ENCODE results near the gene NXN. TPM values are rescaled to one million over a fixed set of nuclear protein-coding genes. Genes with fewer than 3 reads are reported as not detected.
"Not testable (repeated sequence)": the region's sequence is repeated elsewhere in the genome, so short reads cannot be mapped to it uniquely, and the experiment has no call there.

Gene NXN
- polyA plus RNA-seq, 4 donors, result 2.2 to 12.5 (median 7.1) TPM

GRCh38 chr17:958712-959451 is 20.7 kb downstream of the NXN start:
- H3K4me1 ChIP-seq (ENCODE audit: control insufficient read depth in 3 of 3, insufficient read depth in 2 of 3, low read depth in 1 of 3, low read length in 2 of 3), result peaks cover 0 to 3% (median 0%) of the 10 kb centered on the region in 3 donors
- no peaks in the 10 kb centered on the region for H3K9me3 ChIP-seq (ENCODE audit: control insufficient read depth in 2 of 2, insufficient read depth in 1 of 2, low read depth in 1 of 2, low read length in 1 of 2)
- H3K36me3 ChIP-seq (ENCODE audit: control insufficient read depth in 3 of 3, insufficient read depth in 2 of 3, low read depth in 1 of 3, low read length in 3 of 3), result no peaks in the 10 kb centered on the region
- FAIRE-seq (no peak), DNase-seq (no peak)
- H3K27ac ChIP-seq (ENCODE audit: low read depth in 1 of 3, low read length in 2 of 3), result no peak overlapping the region
- no peak overlapping the region for H3K4me3 ChIP-seq (ENCODE audit: low read depth in 1 of 3, low read length in 3 of 3)
- WGBS, 3 donors, result 88 to 91% (median 90%) methylated on average over 31 of the region's 31 CpGs
- H3K27me3 ChIP-seq (ENCODE audit: control insufficient read depth in 3 of 3, insufficient read depth in 3 of 3, low read length in 3 of 3), result no peaks in the 10 kb centered on the region

GRCh38 chr17:957856-958421 is 21.6 kb downstream of the NXN start:
- Histone ChIP-seq H3K4me3 (ENCODE audit: low read depth in 1 of 3, low read length in 3 of 3) (no peak overlapping the region), H3K36me3 (ENCODE audit: control insufficient read depth in 3 of 3, insufficient read depth in 2 of 3, low read depth in 1 of 3, low read length in 3 of 3) (no peaks in the 10 kb centered on the region), H3K27ac (ENCODE audit: low read depth in 1 of 3, low read length in 2 of 3) (no peak overlapping the region), H3K27me3 (ENCODE audit: control insufficient read depth in 3 of 3, insufficient read depth in 3 of 3, low read length in 3 of 3) (no peaks in the 10 kb centered on the region), H3K9me3 (ENCODE audit: control insufficient read depth in 2 of 2, insufficient read depth in 1 of 2, low read depth in 1 of 2, low read length in 1 of 2) (no peaks in the 10 kb centered on the region), H3K4me1 (ENCODE audit: control insufficient read depth in 3 of 3, insufficient read depth in 2 of 3, low read depth in 1 of 3, low read length in 2 of 3) (peaks cover 0 to 3% (median 0%) of the 10 kb centered on the region in 3 donors)
- no peak for FAIRE-seq
- DNase-seq, result no peak
- WGBS, 3 donors, result 71 to 82% (median 81%) methylated on average over 20 of the region's 20 CpGs

GRCh38 chr17:956905-957304 is 22.7 kb downstream of the NXN start:
- no peak for FAIRE-seq
- 58 to 60% (median 60%) methylated on average over 8 of the region's 8 CpGs for WGBS, 3 donors
- Histone ChIP-seq H3K27me3 (ENCODE audit: control insufficient read depth in 3 of 3, insufficient read depth in 3 of 3, low read length in 3 of 3) (no peaks in the 10 kb centered on the region), H3K9me3 (ENCODE audit: control insufficient read depth in 2 of 2, insufficient read depth in 1 of 2, low read depth in 1 of 2, low read length in 1 of 2) (no peaks in the 10 kb centered on the region), H3K27ac (ENCODE audit: low read depth in 1 of 3, low read length in 2 of 3) (no peak overlapping the region), H3K4me3 (ENCODE audit: low read depth in 1 of 3, low read length in 3 of 3) (no peak overlapping the region), H3K36me3 (ENCODE audit: control insufficient read depth in 3 of 3, insufficient read depth in 2 of 3, low read depth in 1 of 3, low read length in 3 of 3) (peaks cover 0 to 2% (median 0%) of the 10 kb centered on the region in 3 donors), H3K4me1 (ENCODE audit: control insufficient read depth in 3 of 3, insufficient read depth in 2 of 3, low read depth in 1 of 3, low read length in 2 of 3) (peaks cover 0 to 3% (median 0%) of the 10 kb centered on the region in 3 donors)
- no peak for DNase-seq

- 53 to 61% (median 60%) methylated on average over 23 of the region's 23 CpGs for WGBS, 3 donors
- Histone ChIP-seq H3K36me3 (ENCODE audit: control insufficient read depth in 3 of 3, insufficient read depth in 2 of 3, low read depth in 1 of 3, low read length in 3 of 3) (peaks cover 0 to 2% (median 0%) of the 10 kb centered on the region in 3 donors), H3K4me1 (ENCODE audit: control insufficient read depth in 3 of 3, insufficient read depth in 2 of 3, low read depth in 1 of 3, low read length in 2 of 3) (peaks cover 0 to 3% (median 0%) of the 10 kb centered on the region in 3 donors), H3K4me3 (ENCODE audit: low read depth in 1 of 3, low read length in 3 of 3) (no peak overlapping the region), H3K27ac (ENCODE audit: low read depth in 1 of 3, low read length in 2 of 3) (peak overlapping the region in 2 of 3 donors; percentile 60 to 67), H3K9me3 (ENCODE audit: control insufficient read depth in 2 of 2, insufficient read depth in 1 of 2, low read depth in 1 of 2, low read length in 1 of 2) (no peaks in the 10 kb centered on the region), H3K27me3 (ENCODE audit: control insufficient read depth in 3 of 3, insufficient read depth in 3 of 3, low read length in 3 of 3) (peaks cover 0 to 4% (median 0%) of the 10 kb centered on the region in 3 donors)
- FAIRE-seq (no peak), DNase-seq (peak in 1 of 2 donors; percentile 45)
Observed at GRCh38 chr17:954431-955164, 25.0 kb downstream of the NXN start.

- DNase-seq (no peak), FAIRE-seq (no peak)
- H3K4me3 ChIP-seq (ENCODE audit: low read depth in 1 of 3, low read length in 3 of 3), result no peak overlapping the region
- 88 to 91% (median 90%) methylated on average over 16 of the region's 16 CpGs for WGBS, 3 donors
- peaks cover 0 to 3% (median 0%) of the 10 kb centered on the region in 3 donors for H3K4me1 ChIP-seq (ENCODE audit: control insufficient read depth in 3 of 3, insufficient read depth in 2 of 3, low read depth in 1 of 3, low read length in 2 of 3)
- no peak overlapping the region for H3K27ac ChIP-seq (ENCODE audit: low read depth in 1 of 3, low read length in 2 of 3)
- peaks cover 0 to 4% (median 0%) of the 10 kb centered on the region in 3 donors for H3K27me3 ChIP-seq (ENCODE audit: control insufficient read depth in 3 of 3, insufficient read depth in 3 of 3, low read length in 3 of 3)
- no peaks in the 10 kb centered on the region for H3K9me3 ChIP-seq (ENCODE audit: control insufficient read depth in 2 of 2, insufficient read depth in 1 of 2, low read depth in 1 of 2, low read length in 1 of 2)
- peaks cover 0 to 2% (median 0%) of the 10 kb centered on the region in 3 donors for H3K36me3 ChIP-seq (ENCODE audit: control insufficient read depth in 3 of 3, insufficient read depth in 2 of 3, low read depth in 1 of 3, low read length in 3 of 3)
Observed at GRCh38 chr17:953767-954166, 25.8 kb downstream of the NXN start.

GRCh38 chr17:952592-952991 is 27.0 kb downstream of the NXN start:
- H3K9me3 ChIP-seq (ENCODE audit: control insufficient read depth in 2 of 2, insufficient read depth in 1 of 2, low read depth in 1 of 2, low read length in 1 of 2); H3K27me3 ChIP-seq (ENCODE audit: control insufficient read depth in 3 of 3, insufficient read depth in 3 of 3, low read length in 3 of 3); H3K4me1 ChIP-seq (ENCODE audit: control insufficient read depth in 3 of 3, insufficient read depth in 2 of 3, low read depth in 1 of 3, low read length in 2 of 3); H3K4me3 ChIP-seq (ENCODE audit: low read depth in 1 of 3, low read length in 3 of 3); H3K27ac ChIP-seq (ENCODE audit: low read depth in 1 of 3, low read length in 2 of 3); H3K36me3 ChIP-seq (ENCODE audit: control insufficient read depth in 3 of 3, insufficient read depth in 2 of 3, low read depth in 1 of 3, low read length in 3 of 3); FAIRE-seq; DNase-seq: not testable (repeated sequence)
- WGBS, 3 donors, result 89 to 93% (median 92%) methylated on average over 12 to 18 of the region's 18 CpGs

GRCh38 chr17:951325-952132 is 28.0 kb downstream of the NXN start:
- Histone ChIP-seq H3K36me3 (ENCODE audit: control insufficient read depth in 3 of 3, insufficient read depth in 2 of 3, low read depth in 1 of 3, low read length in 3 of 3) (peaks cover 0 to 3% (median 0%) of the 10 kb centered on the region in 3 donors), H3K9me3 (ENCODE audit: control insufficient read depth in 2 of 2, insufficient read depth in 1 of 2, low read depth in 1 of 2, low read length in 1 of 2) (no peaks in the 10 kb centered on the region), H3K4me1 (ENCODE audit: control insufficient read depth in 3 of 3, insufficient read depth in 2 of 3, low read depth in 1 of 3, low read length in 2 of 3) (peaks cover 0 to 3% (median 0%) of the 10 kb centered on the region in 3 donors), H3K27me3 (ENCODE audit: control insufficient read depth in 3 of 3, insufficient read depth in 3 of 3, low read length in 3 of 3) (peaks cover 0 to 4% (median 0%) of the 10 kb centered on the region in 3 donors), H3K27ac (ENCODE audit: low read depth in 1 of 3, low read length in 2 of 3) (peak overlapping the region in 2 of 3 donors; percentile 54 to 62), H3K4me3 (ENCODE audit: low read depth in 1 of 3, low read length in 3 of 3) (no peak overlapping the region)
- DNase-seq (no peak), FAIRE-seq (no peak)
- 12 to 18% (median 13%) methylated on average over 24 to 27 of the region's 27 CpGs for WGBS, 3 donors
